GM21381 (cell line): ENCODE results near the gene IFT43.

Source experiments
- ATAC-seq: cut with Tn5 transposase; IDR thresholded peaks from one replicate; pipeline ENCODE4 v1.9.1; 2021; ENCODE audit warnings: mild to moderate bottlenecking, moderate library complexity; ENCODE audit not compliant: unreplicated experiment

The IFT43 gene

GRCh38 chr14:75979648-75980565, 5.7 kb upstream of the IFT43 start:
- ATAC-seq = no peak

- no peak for ATAC-seq
Measured at GRCh38 chr14:75980856-75981255, 4.7 kb upstream of the IFT43 start.

GRCh38 chr14:75981426-75982265, 3.9 kb upstream of the IFT43 start, which contains the start of gene TGFB3:
TGFB3 (minus strand) TSS chr14:75981995; CDS start chr14:75980893, 1,102 bp downstream.
- no peak for ATAC-seq

GRCh38 chr14:75982266-75983018, 3.1 kb upstream of the IFT43 start:
- peak; percentile 51 for ATAC-seq

GRCh38 chr14:75983019-75983358, 2.6 kb upstream of the IFT43 start:
- no peak for ATAC-seq

- no peak for ATAC-seq
Measured at GRCh38 chr14:75984674-75985073, 889 bp upstream of the IFT43 start.

GRCh38 chr14:75986439-75986765, 839 bp downstream of the IFT43 start:
- ATAC-seq = no peak

GRCh38 chr14:75987201-75987970, 1.8 kb downstream of the IFT43 start:
- ATAC-seq = no peak

- ATAC-seq = no peak
Measured at GRCh38 chr14:75989134-75989533, 3.6 kb downstream of the IFT43 start.

GRCh38 chr14:75990297-75990696, 4.7 kb downstream of the IFT43 start:
- no peak for ATAC-seq

- no peak for ATAC-seq
Measured at GRCh38 chr14:75991753-75992152, 6.2 kb downstream of the IFT43 start.

- no peak for ATAC-seq
Measured at GRCh38 chr14:75993567-75994041, 8.0 kb downstream of the IFT43 start.

- ATAC-seq = no peak
Measured at GRCh38 chr14:75995372-75996041, 9.9 kb downstream of the IFT43 start.

- ATAC-seq = no peak
Measured at GRCh38 chr14:75996488-75996887, 10.9 kb downstream of the IFT43 start.

GRCh38 chr14:75999511-76000190, 14.1 kb downstream of the IFT43 start:
- ATAC-seq = no peak

- ATAC-seq = no peak
Measured at GRCh38 chr14:76002383-76002782, 16.8 kb downstream of the IFT43 start.

- no peak for ATAC-seq
Measured at GRCh38 chr14:76006253-76006652, 20.7 kb downstream of the IFT43 start.

GRCh38 chr14:76007379-76007778, 21.8 kb downstream of the IFT43 start:
- no peak for ATAC-seq

GRCh38 chr14:76007852-76008251, 22.3 kb downstream of the IFT43 start:
- no peak for ATAC-seq
